HepG2 (cell line): Measurements from ENCODE around the gene IL32. TPM values are rescaled to one million over a fixed set of nuclear protein-coding genes. Genes with fewer than 3 reads are reported as not detected.

Experiments
- ADNP ChIP-seq: sonication (generic); formaldehyde crosslinking; IDR thresholded peaks from 2 replicates; pipeline ENCODE4 v1.4.0; 2020; ENCODE audit warnings: missing genetic modification reagents
- ARHGAP35 ChIP-seq: sonication (generic); formaldehyde crosslinking; IDR thresholded peaks from 2 replicates; pipeline ENCODE4 v1.9.0; 2022; ENCODE audit warnings: mild to moderate bottlenecking, inconsistent platforms, moderate library complexity, missing genetic modification reagents, borderline replicate concordance
- BATF2 ChIP-seq: sonication (generic); formaldehyde crosslinking; IDR thresholded peaks from 2 replicates; pipeline ENCODE4 v1.8.0; 2022; ENCODE audit warnings: mild to moderate bottlenecking, missing genetic modification reagents, moderate library complexity
- HOXA5 ChIP-seq: sonication (generic); formaldehyde crosslinking; IDR thresholded peaks from 2 replicates; pipeline ENCODE4 v1.4.0; 2020; ENCODE audit warnings: missing genetic modification reagents
- JARID2 ChIP-seq: sonication (generic); formaldehyde crosslinking; IDR thresholded peaks from 2 replicates; pipeline ENCODE4 v1.8.1; 2023; ENCODE audit warnings: missing genetic modification reagents, inconsistent platforms; ENCODE audit not compliant: insufficient replicate concordance
- MAFG ChIP-seq: sonication (generic); formaldehyde crosslinking; IDR thresholded peaks from 2 replicates; pipeline ENCODE4 v1.5.1; 2020; ENCODE audit warnings: mild to moderate bottlenecking, missing genetic modification reagents
- MTF2 ChIP-seq: sonication (generic); formaldehyde crosslinking; IDR thresholded peaks from 2 replicates; pipeline ENCODE4 v1.5.0; 2020; ENCODE audit warnings: missing genetic modification reagents, borderline replicate concordance
- MYC ChIP-seq: sonication (generic); formaldehyde crosslinking; IDR thresholded peaks from 2 replicates; pipeline ENCODE4 v1.9.0; 2021; ENCODE audit warnings: missing genetic modification reagents, borderline replicate concordance
- NBN ChIP-seq: fragments of 450-650 bp; conservative IDR thresholded peaks from 2 replicates; pipeline ENCODE4 v1.6.1; 2017
- NFKB2 ChIP-seq: sonication (generic); formaldehyde crosslinking; IDR thresholded peaks from 2 replicates; pipeline ENCODE4 v1.4.0; 2020; ENCODE audit warnings: missing genetic modification reagents, borderline replicate concordance
- PHF21A ChIP-seq: sonication (generic); formaldehyde crosslinking; IDR thresholded peaks from 2 replicates; pipeline ENCODE4 v1.5.0; 2020; ENCODE audit warnings: mild to moderate bottlenecking, missing genetic modification reagents
- SIN3A ChIP-seq: IDR thresholded peaks from 2 replicates; pipeline ENCODE4 v1.6.1; 2011; ENCODE audit warnings: low read depth, mild to moderate bottlenecking, control low read depth, low read length, borderline replicate concordance
- SPEN ChIP-seq: sonication (generic); formaldehyde crosslinking; IDR thresholded peaks from 2 replicates; pipeline ENCODE4 v1.5.1; 2020; ENCODE audit warnings: low read depth, mild to moderate bottlenecking, missing genetic modification reagents
- TARDBP ChIP-seq: sonication (generic); formaldehyde crosslinking; IDR thresholded peaks from 2 replicates; pipeline ENCODE4 v1.8.0; 2022; ENCODE audit warnings: mild to moderate bottlenecking, missing genetic modification reagents
- TRAFD1 ChIP-seq: sonication (generic); formaldehyde crosslinking; IDR thresholded peaks from 2 replicates; pipeline ENCODE4 v1.5.1; 2020; ENCODE audit warnings: missing genetic modification reagents, mild to moderate bottlenecking, borderline replicate concordance
- ZFP41 ChIP-seq: sonication (generic); formaldehyde crosslinking; IDR thresholded peaks from 2 replicates; pipeline ENCODE4 v1.4.0; 2020; ENCODE audit warnings: mild to moderate bottlenecking, missing genetic modification reagents, borderline replicate concordance
- ZFX ChIP-seq: sonication (generic); formaldehyde crosslinking; IDR thresholded peaks from 2 replicates; pipeline ENCODE4 v1.4.0; 2020; ENCODE audit warnings: mild to moderate bottlenecking, low read depth, missing genetic modification reagents, moderate library complexity
- ZNF136 ChIP-seq: sonication (generic); formaldehyde crosslinking; IDR thresholded peaks from 2 replicates; pipeline ENCODE4 v1.8.1; 2022; ENCODE audit warnings: low read depth, mild to moderate bottlenecking, moderate library complexity, missing genetic modification reagents
- ZNF274 ChIP-seq: sonication (generic); formaldehyde crosslinking; IDR thresholded peaks from 2 replicates; pipeline ENCODE4 v1.5.1; 2020; ENCODE audit warnings: mild to moderate bottlenecking, missing genetic modification reagents
- ZNF280B ChIP-seq: sonication (generic); formaldehyde crosslinking; IDR thresholded peaks from 2 replicates; pipeline ENCODE4 v1.5.0; 2020; ENCODE audit warnings: missing genetic modification reagents, mild to moderate bottlenecking, borderline replicate concordance
- ZNF296 ChIP-seq: sonication (generic); formaldehyde crosslinking; conservative IDR thresholded peaks from 2 replicates; pipeline ENCODE4 v1.5.0; 2020; ENCODE audit warnings: mild to moderate bottlenecking, missing genetic modification reagents
- ZNF337 ChIP-seq: sonication (generic); formaldehyde crosslinking; IDR thresholded peaks from 2 replicates; pipeline ENCODE4 v1.5.1; 2020; ENCODE audit warnings: missing genetic modification reagents, low read depth, mild to moderate bottlenecking, borderline replicate concordance
- ZNF354B ChIP-seq: sonication (generic); formaldehyde crosslinking; IDR thresholded peaks from 2 replicates; pipeline ENCODE4 v1.8.0; 2022; ENCODE audit warnings: mild to moderate bottlenecking, missing genetic modification reagents
- ZNF468 ChIP-seq: sonication (generic); formaldehyde crosslinking; IDR thresholded peaks from 2 replicates; pipeline ENCODE4 v1.8.0; 2022; ENCODE audit warnings: mild to moderate bottlenecking, moderate library complexity, missing genetic modification reagents
- ZNF597 ChIP-seq: sonication (generic); formaldehyde crosslinking; IDR thresholded peaks from 2 replicates; pipeline ENCODE4 v1.5.0; 2020; ENCODE audit warnings: missing genetic modification reagents
- ZNF879 ChIP-seq: sonication (generic); formaldehyde crosslinking; IDR thresholded peaks from 2 replicates; pipeline ENCODE4 v1.8.1; 2023; ENCODE audit warnings: missing genetic modification reagents
- polyA plus RNA-seq, 8 experiments: library from polyadenylated mRNA; depleted of rRNA in 3 of 8; stranded (reverse) in 7 of 8; unstranded in 1 of 8; fragments of >200 nt; fragmentation: Illumina TruSeq in 4 of 8; extraction: Trizol in 4 of 8; gene quantifications; 2 replicates each; pipeline versions ENCODE4 v1.2.1 to v1.2.3, GENCODE V29; 2011 to 2016; ENCODE audit warnings: low read depth in 4 of 8, missing spikeins in 1 of 8, mixed read lengths in 1 of 8; ENCODE audit not compliant: insufficient read depth in 1 of 8
- total RNA-seq, 5 experiments: library from RNA; depleted of rRNA; stranded (reverse); fragments of >200 nt; fragmentation: Illumina TruSeq; extraction: Trizol; gene quantifications; 2 replicates each; pipeline ENCODE4 v1.2.3, GENCODE V29; 2016; ENCODE audit warnings: low read depth in 1 of 5
- TF ChIP-seq, protein P1 (sequence below): sonication (generic); formaldehyde crosslinking; IDR thresholded peaks from 2 replicates; pipeline ENCODE4 v1.4.0; 2020; ENCODE audit warnings: missing genetic modification reagents

IL32 gene
- total and polyA plus RNA-seq, 2 of the 13 experiments (the other 11 are each of a cell fraction or from before 2014, with no cell fraction given) = 115 to 165 TPM

GRCh38 chr16:3066440-3066748, 954 bp downstream of the IL32 start (continued):
- TF ChIP-seq TRAFD1 (no peak), PHF21A (CRISPR knock-in tag) (no peak), ZNF468 (CRISPR knock-in tag) (no peak), JARID2 (CRISPR knock-in tag) (no peak), BATF2 (no peak), ZNF337 (no peak), ZNF354B (no peak), ZNF136 (CRISPR knock-in tag) (no peak), SPEN (CRISPR knock-in tag) (no peak), MTF2 (CRISPR knock-in tag) (no peak), ARHGAP35 (no peak), ZNF296 (no peak), MYC (CRISPR knock-in tag) (0 out of 2 replicates have a peak, but pooled peaks have one; percentile 7), ZNF280B (CRISPR knock-in tag) (no peak), ZFX (peak; percentile 3; the same call in 1 of the 2 replicates), TARDBP (CRISPR knock-in tag) (no peak), SIN3A (no peak), ZNF597 (no peak), MAFG (CRISPR knock-in tag) (no peak), HOXA5 (CRISPR knock-in tag) (no peak), ZFP41 (CRISPR knock-in tag) (no peak), NBN (no peak), ADNP (CRISPR knock-in tag) (no peak), NFKB2 (CRISPR knock-in tag) (no peak), ZNF879 (CRISPR knock-in tag) (0 out of 2 replicates have a peak, but pooled peaks have one; percentile 43), ZNF274 (CRISPR knock-in tag) (peak; percentile 22; the same call in 1 of the 2 replicates)
- TF ChIP-seq, protein P1, sequence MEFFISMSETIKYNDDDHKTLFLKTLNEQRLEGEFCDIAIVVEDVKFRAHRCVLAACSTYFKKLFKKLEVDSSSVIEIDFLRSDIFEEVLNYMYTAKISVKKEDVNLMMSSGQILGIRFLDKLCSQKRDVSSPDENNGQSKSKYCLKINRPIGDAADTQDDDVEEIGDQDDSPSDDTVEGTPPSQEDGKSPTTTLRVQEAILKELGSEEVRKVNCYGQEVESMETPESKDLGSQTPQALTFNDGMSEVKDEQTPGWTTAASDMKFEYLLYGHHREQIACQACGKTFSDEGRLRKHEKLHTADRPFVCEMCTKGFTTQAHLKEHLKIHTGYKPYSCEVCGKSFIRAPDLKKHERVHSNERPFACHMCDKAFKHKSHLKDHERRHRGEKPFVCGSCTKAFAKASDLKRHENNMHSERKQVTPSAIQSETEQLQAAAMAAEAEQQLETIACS = no peak
